Activated CD4-positive, alpha-beta T cell treated with anti-CD3 and anti-CD28 coated beads for 4 hours (primary cell): ENCODE data around the gene EIPR1.
"Not testable (repeated sequence)": the region's sequence is repeated elsewhere in the genome, so short reads cannot be mapped to it uniquely, and the experiment has no call there.

ENCODE experiments used
- DNase-seq, 2 donors: peaks; one replicate each; pipeline ENCODE4 v3.0.0-alpha.2; 2020

The EIPR1 gene

DNA sequence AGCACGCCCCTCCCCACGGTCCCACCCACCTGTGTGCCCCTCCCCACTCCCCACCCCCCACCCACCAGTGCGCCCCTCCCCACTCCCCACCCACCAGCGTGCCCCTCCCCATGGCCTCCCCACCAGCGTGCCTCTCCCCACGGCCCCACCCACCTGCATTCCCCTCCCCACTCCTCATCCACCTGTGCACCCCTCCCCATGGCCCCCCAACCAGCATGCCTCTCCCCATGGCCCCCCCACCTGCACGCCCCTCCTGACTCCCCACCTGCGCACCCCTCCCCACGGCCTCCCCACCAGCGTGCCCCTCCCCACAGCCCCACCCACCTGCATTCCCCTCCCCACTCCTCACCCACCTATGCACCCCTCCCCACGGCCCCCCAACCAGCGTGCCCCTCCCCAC is 190.2 kb downstream of the EIPR1 start:
- no peak for DNase-seq

DNA sequence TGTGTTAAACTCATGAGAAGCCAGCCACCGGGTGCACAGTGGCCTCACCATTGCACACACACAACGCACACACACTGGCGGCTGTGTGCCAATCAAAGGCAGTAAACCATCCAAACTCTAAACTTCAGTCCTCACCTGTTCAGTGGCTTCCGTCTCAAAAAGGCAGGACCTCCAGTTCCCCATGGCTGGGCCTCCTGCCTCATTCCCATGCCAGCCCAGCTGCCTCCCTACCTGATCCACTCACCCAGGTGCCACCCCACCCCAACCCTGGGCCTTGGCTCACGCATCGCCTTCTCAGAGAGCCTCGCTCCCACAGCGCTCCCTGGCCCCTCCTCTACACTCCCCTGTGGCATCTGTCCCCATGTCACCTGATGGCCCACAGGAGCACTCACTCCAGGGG is 190.9 kb downstream of the EIPR1 start:
- DNase-seq, result no peak

DNA sequence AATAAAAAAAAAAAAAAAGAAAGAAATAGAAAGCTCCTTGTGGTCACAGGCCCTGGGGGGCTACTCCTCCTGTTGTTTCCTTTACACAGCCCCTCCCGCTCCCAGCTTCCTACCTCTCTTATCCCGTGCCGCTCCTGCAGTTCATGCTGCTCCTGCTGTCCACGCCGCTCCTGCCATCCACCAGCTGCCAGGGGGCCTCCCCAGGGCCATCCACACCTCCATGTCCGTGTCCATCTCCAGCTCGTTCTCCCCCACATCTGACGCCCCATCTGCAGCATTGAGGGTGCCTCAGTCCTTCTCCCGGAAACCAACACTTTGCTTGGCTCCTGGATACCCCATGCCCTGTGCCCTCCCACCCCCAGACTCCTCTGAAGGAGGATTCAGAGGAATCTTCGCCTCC is 191.7 kb downstream of the EIPR1 start:
- DNase-seq, result no peak

DNA sequence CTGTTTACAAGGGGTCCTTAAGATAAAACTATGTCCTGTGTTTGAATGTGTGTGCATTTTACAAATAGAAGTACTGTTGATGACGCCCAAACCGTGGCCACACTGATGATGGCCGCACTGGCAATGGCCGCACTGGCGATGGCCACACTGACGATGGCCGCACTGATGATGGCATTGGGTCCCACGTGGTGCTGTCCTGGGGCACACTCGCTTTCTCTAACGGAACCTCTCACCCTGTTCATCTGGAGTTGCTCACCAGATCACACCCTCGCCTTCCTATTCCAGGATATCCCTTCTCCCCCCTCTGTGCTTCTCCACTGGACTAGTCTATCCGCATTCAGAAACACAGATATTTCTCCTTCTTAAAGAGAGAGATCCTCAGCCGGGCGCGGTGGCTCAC is 192.4 kb downstream of the EIPR1 start:
- DNase-seq, result no peak

DNA sequence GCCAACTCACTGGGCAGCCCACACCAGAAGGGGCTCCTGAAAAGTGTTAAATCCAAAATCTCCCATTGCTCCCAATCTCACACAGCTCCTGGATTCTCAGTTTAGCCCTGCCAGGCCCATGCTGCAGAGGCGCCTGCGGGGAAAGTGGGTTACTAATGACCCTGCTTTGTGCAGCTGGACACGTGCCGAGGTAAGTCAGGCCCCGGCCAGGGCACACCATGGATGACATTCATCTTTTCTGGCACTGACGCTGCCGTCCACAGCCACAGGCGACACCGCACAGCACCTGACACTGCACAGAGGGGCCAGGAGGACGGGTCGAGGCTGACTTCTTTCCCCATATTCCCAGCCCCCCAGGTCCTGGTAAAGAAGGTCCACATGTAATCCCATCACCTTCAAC is 193.5 kb downstream of the EIPR1 start:
- no peak for DNase-seq

DNA sequence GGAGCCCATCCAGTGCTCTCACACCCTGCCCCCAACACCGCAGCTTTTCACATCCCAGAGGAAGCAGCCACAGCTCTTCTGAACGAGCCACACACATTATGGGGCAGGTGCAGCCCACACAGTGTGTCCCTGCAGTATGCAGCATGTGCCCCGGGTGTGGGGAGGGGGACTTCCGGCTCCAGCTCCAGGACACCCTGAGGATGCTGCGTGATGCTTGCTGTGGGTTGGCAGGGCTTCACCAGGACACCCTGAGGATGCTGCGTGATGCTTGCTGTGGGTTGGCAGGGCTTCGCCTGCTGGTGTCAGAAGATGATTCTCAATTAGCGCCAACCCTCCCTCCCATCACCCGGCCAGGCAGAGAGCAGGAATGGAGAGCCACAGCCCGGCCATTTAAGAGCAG is 193.9 kb downstream of the EIPR1 start:
- no peak for DNase-seq

DNA sequence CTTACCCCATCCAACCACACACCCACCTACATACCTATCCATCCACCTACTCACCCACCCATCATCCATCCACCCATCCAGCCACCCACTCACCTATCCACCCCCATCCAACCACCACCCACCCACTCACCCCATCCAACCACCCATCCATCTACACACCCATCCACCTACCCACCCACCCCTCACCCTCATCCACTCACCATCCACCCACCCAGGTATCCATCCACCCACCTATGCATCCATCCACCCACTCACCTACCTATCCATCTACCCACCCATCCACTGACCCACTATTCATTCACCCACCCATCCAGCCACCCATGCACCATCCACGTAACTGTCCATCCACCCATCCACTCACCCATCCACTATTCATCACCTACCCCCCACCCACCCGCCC is 194.8 kb downstream of the EIPR1 start:
- no peak for DNase-seq

DNA sequence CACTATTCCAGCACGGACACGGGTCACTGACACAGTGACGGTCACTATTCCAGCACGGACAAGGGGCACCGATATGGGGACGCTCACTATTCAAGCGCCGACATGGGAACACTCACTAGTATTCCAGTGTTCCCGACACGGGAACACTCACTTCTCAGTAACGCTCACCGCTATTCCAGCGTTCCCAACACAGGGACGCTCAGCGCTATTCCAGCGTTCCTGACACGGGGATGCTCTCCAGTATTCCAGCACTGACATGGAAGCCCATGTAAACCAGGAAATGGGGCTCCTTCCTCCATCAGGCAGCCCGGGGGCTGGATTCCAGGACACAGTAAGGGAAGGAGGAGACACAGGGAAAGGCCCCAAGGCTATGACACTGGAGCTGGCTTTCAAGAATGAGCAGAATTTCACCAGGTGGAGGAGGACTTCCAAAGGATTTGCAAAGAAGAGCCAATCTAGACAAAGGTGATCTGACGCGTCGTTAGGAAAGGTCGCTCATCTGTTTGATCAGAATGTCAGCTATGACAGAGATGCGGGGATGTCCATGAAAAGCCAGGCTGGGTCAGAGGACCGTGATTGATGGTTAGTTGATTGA is 196.1 kb downstream of the EIPR1 start:
- DNase-seq, result no peak

DNA sequence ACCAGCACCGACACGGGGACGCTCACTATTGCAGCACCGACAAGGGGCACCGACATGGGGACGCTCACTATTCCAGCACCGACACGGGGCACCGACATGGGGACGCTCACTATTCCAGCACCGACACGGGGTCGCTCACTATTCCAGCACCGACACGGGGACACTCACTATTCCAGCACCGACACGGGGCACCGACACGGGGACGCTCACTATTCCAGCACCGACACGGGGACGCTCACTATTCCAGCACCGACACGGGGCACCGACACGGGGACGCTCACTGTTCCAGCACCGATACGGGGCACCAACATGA is 196.8 kb downstream of the EIPR1 start:
- not testable (repeated sequence) for DNase-seq

DNA sequence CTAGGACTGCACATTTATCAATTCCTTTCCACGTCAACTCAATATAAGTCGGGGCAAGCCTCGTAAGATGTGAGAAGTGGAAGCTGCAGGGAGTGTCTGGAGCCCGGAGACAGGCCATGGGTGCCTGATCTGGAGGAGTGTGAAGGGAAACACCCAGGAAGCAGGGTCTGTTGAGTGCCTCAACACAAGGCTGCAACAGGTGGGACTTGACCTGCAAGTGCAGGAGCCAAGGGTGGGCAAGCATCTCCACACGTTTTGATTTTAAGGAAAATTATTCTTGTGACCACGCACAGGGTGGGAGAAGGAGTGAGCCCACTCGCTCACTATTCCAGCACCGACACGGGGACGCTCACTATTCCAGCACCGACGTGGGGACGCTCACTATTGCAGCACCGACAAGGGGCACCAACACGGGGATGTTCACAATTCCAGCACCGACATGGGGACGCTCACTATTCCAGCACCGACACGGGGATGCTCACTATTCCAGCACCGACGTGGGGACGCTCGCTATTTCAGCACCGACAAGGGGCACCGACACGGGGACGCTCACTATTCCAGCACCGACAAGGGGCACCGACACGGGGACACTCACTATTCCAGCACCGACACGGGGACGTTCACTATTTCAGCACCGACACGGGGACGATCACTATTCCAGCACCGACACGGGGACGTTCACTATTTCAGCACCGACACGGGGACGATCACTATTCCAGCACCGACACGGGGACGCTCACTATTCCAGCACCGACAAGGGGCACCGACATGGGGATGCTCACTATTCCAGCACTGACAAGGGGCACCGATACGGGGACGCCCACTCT is 197.3 kb downstream of the EIPR1 start:
- no peak for DNase-seq

DNA sequence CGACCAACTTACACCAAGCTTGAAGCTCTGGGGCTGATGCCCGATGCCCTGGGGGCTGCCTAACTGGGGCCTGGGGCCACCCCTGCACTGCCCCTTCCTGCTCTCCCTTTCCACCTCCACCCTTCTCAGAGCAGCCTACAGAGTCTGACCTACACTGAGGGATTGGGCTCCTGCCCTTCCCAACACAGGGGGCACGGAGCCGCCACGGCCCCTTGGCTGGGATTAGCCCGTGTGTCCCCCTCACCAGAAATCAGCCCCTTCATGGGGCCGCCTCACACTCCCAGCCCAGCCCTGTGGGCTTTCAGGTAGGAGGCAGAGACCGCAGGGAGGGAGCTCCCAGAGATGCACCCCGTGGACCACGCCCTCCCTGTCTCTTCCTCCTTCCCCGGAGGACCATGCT is 198.0 kb downstream of the EIPR1 start:
- DNase-seq, result no peak

DNA sequence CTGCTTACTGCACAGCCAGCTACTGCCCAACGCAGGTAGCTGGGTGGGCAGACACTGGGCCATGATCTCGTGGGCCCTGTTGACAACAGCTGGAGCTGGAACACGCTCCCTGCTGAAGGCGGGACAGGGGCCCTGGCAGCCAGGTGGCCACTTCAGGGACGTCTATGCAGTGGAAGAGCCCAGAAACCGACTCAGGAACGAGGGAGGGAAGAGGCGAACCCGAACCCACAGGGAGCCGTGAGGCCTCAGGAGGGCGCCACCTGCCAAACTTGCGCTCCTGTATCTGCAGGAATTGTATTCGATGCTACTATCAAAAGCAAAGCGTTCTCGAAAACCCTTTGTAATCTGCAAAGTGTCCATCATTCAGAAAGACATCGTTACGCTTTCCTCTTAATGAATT is 198.4 kb downstream of the EIPR1 start:
- no peak for DNase-seq

DNA sequence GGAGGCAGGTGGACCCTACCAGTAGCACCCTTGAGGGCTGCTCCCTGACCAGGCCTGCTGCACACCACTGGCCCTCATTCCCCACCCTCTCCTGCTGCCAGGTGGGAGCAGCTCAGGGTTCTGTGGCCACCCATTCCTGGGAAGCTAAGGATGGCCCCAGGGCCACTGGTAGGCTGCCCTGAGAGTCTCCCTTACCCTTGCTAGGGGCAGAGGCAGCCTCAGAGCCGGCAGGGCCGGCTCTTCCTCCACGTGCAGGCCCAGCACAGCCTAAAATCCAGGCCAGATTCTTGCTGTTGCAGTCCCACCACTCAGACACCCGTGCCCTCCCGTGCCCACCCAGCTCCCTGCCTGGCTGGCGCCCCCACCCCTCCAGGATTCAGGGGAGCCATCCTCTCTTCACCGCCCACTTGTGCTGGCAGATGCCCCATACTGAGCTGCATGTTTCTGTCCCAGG is 199.0 kb downstream of the EIPR1 start:
- DNase-seq, result no peak

DNA sequence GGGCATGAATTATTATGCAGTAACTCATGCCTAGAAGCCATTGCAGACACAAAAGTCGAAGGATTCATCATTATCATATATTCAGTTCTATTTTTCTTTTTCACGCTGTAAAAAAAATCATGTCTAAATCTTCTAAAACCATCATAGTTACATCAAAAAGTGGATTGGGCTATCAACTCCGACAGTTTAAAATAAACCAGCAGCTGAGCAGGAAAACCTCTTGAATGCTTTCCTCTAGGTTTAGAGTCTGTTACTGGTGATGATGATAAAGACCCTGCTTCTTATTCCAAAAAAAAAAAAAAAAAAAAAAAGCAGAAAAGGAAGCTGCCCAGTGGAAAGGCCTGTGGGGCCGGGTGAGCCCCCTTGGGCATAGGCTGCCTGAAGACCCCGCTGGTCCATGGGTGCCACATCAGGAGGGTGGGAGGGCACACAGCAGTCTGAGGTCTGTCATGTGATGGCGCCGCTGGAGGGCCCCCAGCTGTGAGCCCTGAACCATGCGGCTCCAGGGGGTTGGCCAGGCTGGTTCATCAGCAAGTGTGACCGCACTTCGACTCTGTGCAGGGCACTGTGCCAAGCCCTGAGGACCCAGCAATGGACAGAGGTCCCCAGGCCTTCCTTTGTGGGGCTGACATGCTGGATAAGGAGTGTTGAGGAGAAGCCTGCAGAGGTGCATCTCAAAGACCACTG is 199.6 kb downstream of the EIPR1 start:
- DNase-seq, result no peak

DNA sequence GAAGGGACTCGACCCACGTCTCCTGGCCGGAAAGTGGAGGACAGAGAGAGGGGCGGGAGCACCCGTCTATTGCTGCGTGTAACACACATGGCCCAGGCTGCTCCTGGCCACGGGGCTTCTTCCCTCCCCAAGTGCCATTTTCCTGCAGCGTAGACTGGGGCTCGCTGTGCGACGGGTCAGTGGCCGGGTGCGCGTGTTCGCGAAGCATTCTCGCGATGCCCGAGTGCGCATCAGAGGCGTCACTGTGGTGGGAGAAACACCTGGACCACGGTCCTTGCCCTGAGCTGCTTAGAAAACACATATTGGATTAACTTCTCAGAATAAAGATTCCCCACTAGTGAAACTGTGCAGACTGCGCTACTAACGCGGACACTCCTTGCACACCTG is 200.8 kb downstream of the EIPR1 start:
- no peak for DNase-seq

DNA sequence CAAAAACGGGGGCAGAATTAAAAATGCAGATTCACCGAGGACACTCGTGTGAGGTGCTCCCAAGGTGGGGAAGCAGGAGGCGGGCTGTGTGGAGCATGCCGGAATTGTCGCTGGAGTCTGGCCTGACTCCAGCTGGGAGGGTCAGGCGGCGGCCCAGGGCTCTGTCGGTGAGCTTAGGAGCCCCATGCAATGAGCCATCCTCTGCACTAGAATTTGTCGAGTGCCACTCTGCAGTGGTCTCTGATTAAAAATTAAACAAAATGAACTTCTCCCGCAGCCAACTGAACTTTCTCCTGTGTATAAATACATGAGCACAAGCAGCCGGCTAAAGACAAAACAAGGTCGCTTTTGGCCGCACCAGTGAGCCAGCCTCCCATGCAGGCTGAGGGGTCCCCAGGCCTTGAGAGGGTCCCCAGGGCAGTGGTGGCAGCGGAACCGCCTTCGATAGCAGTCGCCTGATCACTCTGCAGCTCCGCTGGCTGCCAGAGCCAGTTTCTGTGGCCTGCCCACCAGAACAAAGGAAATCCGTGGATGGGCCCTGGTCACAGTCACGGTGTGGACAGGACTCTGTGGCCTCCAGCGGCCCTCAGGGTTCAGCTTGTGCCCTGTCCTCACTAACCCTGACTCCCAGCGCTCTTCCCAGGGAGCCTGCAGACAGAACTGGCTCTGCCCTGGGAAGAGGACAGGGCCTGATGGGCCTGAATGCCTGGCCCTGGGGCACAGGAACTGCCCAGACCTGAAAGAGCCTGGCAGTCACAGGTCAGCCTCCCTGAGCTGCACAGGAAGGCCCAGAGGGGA is 201.3 kb downstream of the EIPR1 start:
- DNase-seq, result no peak

DNA sequence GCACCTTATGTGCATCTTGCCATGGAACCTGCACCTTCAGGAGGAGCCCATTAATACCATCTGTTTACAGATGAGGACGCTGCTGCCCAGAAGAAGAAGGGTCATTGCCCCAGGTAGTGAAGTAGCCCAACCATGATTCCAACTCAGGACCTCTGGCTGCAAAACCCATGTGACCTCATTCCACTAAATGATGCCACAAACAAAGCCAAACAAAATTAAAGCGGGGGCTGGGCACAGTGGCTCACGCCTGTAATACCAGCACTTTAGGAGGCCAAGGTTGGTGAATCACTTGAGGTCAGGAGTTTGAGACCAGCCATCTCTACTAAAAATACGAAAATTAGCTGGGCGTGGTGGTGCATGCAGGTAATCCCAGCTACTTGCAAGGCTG is 202.1 kb downstream of the EIPR1 start:
- DNase-seq, result no peak

DNA sequence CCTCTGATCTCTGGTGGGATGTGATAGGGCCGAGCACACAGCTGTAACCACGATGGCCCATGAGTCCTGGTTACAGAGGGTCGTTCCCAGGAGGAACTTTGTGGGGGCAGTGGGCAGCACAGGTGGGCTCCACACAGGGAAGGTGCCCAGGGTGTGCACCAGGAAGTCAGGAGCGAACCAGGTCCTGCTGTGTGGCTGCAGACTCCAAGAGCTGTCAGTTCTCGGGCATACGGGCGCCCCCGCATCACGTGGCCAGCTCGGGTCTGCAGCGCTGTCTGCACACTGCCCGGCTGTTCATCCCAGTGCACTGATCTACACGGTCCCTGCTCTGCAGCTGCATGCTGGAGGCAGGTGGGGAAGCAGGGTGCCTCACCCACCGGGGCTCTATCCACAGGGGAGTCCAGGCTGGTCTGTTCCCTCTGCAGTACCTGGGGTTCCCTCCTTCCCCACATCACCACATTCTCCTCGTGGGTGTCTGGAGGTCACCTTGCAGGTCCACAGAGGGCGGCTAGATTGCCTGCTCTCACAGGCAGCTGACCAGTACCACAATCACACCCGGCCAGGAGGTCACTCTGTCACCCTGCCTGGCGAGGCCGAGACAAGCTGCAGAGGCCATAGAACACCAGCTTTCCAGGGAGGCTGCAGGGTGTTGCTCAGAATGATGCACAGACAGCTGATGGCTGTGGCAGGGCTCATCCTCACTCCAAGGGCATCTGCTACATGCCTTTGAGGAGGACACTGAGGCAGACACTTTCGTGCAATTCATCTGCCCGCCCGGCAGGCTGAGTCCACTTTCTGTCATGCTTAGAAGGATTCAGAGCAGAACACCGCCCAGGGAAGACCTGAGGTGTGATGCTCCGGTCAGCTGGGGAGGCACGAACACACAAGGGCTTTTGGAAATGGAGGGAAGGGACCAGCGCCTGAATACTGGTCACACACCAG is 202.7 kb downstream of the EIPR1 start:
- DNase-seq, result no peak

DNA sequence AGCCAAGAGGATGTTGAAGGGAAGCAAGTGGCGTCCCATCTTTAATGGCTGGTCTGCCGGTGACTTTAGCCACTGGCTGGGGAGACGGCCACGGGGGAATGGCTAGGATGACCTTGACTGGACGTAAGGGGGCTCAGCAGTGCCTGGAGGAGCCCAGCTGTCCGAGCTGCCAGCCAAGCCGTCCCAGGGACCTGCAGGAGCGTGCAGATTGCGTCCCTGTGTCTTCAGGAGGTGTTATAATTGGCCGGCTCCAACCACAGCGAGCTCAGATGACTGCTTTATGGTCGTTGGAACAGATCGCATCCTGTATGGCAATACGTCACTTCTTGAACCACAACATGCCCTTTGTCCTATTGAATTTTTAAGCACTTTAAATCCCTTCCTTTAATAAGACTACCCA is 204.6 kb downstream of the EIPR1 start:
- DNase-seq, result no peak

DNA sequence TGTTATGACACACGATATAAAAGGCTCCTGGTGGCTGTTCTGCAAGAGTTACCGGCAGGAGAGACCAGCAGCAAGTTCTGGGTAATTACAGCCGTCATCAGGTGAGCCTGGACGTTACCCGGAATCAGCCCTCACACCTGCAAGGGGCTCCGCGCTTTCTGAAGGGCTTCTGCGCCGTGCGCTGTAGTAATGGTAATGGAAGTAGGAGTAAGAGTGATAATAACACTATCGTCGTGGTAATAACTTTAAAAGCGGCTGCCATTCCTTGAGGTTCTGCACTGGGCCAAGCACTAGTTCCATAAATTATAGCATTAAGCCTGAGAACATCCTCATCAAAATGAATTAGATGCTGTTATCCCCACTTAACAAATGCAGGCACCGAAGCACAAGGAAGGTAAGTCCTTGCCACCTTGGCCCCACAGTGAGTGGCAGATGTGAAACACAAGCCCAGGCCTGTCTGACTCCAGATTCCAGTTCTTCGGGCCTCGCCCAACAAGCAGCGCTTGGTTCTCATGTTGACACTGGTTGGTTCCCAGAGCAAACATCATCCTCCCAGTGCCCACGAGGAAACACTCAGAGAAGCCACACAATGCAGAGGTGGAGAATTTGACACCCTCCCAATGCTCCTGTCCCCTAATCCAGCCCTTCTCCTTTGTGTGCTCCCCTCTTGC is 205.2 kb downstream of the EIPR1 start:
- no peak for DNase-seq

DNA sequence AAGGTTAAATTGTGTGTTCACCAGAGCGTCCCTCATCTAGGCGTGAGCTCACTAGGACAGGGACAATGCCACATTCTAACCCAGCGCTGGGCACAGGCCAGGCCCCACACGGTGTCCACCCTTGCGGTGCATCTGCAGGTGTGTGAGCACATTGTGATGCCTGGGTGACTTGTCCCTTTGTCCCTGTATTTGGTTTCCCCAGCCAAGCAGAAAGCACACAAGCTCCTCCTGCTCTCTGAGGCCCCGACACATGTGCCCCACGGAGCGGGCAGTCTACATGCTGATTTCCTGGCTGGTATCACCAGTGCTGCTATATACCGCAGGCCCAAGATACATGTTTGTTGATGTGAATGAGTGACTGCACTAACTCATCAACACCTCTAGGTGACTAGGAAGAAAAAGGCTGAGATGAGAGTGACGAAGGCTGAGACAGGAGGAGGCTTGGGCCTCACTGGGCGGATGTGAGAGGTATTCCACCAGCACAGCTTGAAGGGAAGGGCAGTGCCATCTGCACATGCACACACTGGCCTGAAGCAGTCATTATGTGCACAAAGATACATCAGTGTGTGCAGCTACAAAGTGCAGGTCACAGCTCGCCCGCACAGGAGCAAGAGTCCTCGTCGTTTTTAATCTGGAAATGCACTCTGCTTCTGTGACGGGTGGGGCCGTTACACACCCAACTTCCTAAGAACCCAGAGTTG is 205.9 kb downstream of the EIPR1 start:
- DNase-seq, result no peak
